CD4-positive, alpha-beta T cell treated with Interleukin-15 for 1 hour (primary cell): ENCODE data around the gene B3GNT3.
A peak's percentile ranks its signal among the peaks of the same experiment; 100 is the strongest.

Source experiments
- DNase-seq: peaks from one replicate; pipeline ENCODE4 v3.0.0-alpha.2; 2020

B3GNT3 gene

DNA sequence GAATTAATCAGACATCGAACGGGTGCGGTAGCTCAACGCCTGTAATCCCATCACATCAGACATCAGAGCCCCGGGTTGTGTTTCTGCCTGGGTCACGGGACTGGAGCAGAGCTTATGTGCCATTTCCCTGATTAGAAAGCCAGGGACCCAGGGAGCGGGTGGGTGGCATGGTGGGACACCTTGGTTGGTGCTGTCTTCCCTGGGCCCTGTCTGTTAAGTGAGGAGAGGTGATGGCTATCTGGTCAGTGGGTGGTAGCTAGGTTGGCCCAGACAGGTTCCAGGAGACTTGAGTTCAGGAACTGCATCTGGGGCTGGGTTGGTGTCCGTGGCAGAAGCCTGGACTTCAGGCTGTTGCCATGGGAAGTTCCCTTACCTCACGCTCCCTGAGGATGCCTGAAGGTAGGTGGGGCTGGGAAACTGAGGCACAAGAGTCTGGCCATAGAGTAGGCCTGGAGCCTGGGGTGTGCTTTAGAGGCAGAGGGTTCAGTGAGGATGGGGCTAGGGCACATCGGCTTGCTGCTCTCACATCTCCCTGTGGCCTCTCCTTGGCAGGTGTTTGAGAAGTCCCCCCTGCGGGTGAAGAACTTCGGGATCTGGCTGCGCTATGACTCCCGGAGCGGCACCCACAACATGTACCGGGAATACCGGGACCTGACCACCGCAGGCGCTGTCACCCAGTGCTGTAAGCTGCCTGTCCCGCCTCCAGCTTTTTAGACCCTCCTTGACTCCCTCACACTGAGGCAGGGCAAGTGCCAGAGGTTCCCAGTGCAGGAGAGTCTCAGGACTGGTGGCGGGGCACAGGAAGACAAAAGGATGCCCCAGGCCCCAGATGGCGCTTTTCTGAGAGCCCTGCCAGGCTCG lies 66.8 kb downstream of the B3GNT3 start:
- no peak for DNase-seq

DNA sequence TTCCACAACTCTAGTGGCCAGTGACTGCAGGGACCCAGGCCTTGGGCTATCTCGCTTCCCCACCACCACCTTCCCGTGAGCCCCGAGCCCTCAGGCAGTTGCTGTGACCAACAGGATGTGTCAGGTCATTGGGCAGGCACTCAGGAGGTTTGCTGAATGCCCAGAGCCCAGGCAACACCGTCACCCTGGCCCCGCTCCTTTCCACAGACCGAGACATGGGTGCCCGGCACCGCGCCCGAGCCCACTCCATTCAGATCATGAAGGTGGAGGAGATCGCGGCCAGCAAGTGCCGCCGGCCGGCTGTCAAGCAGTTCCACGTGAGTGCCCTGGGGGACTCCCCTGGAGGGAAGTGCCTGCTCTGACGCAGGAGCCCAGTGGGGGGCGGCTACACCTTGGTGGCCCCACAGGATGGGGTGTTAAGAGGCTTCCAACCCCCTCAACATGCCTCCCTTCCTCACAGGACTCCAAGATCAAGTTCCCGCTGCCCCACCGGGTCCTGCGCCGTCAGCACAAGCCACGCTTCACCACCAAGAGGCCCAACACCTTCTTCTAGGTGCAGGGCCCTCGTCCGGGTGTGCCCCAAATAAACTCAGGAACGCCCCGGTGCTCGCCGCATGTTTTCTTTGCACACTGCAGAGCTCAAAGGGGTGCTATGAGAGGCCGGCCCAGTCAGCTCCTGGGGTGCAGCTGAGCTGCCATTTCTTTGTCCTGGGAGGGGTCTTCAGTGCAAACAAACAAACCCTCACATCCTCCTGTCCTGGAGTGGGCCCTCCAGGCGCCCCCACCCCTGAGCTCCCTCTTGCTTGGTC lies 68.0 kb downstream of the B3GNT3 start:
- peak; percentile 39 for DNase-seq
